ENCODE results near the gene SGK1.
"Not testable (repeated sequence)": the region's sequence is repeated elsewhere in the genome, so short reads cannot be mapped to it uniquely, and the experiment has no call there.

The SGK1 gene

GRCh38 chr6:134326192-134326591 is 8.3 kb upstream of the SGK1 start:
- not testable (repeated sequence) for DNase-seq, ATAC-seq

DNA sequence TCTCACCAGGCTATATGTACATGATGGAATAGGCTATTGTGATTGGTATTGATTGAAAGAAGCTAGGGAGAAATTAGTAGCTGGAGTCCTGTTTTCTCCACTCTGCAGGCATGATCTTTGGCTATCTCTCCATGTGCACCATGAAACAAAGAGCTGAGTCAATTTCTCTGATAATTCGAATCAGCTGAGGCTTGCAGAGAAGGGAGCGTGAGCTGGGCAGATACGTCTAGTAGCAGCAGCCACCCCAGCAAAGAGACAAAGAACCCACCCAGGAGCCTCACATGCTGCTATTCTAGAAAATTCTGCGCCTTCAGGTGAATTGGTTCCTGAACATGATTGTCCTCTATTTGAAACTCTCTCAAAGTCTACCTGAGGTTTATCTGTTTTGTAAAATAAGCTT is 6.9 kb upstream of the SGK1 start:
- no peak for DNase-seq
- ATAC-seq = no peak

GRCh38 chr6:134324141-134324540 is 6.2 kb upstream of the SGK1 start:
- ATAC-seq (no peak), DNase-seq (no peak)

DNA sequence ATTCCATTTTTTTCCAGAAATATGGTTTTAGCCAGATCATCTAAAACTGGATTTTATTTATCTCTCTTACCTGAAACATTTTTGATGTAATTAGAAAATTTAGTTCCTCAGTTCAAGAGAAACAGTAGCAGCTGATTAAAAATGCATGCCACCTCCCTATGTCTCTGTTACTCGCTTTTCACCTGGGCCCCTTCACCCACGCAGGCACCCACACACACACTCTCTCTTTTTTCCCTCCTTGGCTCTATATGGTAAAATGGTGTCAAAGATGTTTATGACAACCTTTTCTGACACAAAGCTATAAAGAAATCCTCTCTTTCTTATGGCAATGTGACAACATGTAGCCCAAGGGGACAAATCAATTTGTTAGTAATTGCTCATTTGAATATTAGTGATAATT is 5.8 kb upstream of the SGK1 start:
- DNase-seq (no peak), ATAC-seq (no peak)

GRCh38 chr6:134323294-134323693 is 5.4 kb upstream of the SGK1 start:
- DNase-seq (no peak), ATAC-seq (no peak)

DNA sequence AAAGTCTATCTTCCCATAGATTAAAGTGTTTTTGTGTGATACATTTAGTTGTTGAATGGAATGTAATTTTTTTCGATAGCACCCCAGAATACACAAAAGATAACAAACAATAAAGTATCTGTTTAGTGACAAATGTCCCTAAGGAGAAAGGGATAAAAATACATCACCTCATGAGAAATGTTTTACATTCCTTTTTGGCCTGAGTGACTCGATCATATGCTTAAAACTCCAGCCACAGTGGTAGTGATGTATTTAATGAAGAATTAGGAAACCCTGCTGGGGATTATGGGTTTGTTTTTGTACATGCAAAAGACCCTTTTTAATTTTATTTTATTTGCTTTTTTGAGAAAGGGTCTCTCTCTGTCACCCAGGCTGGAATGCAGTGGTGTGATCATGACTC is 4.3 kb upstream of the SGK1 start:
- no peak for DNase-seq
- ATAC-seq = no peak

DNA sequence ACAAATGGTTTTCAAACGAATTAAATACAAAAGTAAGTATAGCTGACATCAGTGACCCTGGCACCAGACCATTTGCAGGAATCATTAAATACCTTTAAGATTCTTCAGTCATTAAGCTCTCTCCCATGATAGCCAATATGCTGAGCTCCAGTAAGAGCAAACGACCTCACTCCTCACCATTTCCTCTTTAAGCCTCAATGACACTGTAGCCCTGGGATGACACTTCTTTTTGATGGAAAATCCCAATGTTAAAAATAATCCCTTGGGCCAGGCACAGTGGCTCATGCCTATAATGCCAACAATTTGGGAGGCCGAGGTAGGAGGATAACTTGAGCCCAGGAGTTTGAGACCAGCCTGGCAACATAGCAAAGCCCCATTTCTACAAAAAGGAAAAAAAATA is 3.3 kb upstream of the SGK1 start:
- no peak for DNase-seq

GRCh38 chr6:134319686-134320085 is 1.8 kb upstream of the SGK1 start:
- not testable (repeated sequence) for DNase-seq, ATAC-seq

More for the DNA sequence above, 3.3 kb upstream of the SGK1 start:
- ATAC-seq = no peak

DNA sequence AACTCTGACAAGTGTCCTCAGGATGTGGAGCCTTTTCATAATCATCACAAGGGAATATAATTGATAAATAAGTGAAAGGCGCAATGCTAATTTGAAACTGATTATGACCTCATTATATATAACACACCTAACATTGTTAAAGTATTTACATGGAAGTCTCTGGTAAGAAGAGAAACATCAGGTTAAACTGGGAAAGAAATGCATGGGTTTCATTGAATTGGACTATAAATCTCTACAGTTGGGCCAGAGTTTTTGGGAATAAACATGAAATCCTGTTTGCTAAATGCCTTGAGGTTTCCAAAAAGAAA is 1.0 kb upstream of the SGK1 start:
- ATAC-seq = no peak
- DNase-seq = no peak

- ATAC-seq (no peak), DNase-seq (no peak)
These were observed 493 bp upstream of the SGK1 start for GRCh38 chr6:134318236-134318973.

GRCh38 chr6:134316733-134317431 is 1.0 kb downstream of the SGK1 start:
- DNase-seq (no peak), ATAC-seq (no peak)

DNA sequence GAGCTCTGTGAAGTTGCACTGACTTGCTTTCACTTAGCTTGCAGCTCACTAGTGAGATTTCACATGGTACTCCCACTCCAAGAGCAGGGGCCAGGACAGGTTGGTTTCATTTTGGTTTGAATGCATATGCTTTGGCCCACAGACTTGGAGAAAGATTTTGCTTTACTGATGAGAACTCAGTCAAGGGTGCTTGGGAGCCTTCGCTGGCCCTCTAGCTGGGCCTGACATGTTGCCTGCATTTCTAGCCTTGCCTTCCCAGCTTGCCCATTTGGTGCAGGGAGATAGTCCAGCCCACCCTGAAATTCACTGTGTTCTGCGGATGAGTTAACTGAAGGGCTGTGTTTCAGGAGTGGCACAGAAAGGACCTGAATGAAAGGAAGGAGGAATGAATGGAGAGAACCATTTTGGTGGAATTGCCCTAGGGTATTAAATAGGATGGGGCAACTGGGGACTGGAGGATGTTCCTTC is 1.9 kb downstream of the SGK1 start:
- DNase-seq = no peak

DNA sequence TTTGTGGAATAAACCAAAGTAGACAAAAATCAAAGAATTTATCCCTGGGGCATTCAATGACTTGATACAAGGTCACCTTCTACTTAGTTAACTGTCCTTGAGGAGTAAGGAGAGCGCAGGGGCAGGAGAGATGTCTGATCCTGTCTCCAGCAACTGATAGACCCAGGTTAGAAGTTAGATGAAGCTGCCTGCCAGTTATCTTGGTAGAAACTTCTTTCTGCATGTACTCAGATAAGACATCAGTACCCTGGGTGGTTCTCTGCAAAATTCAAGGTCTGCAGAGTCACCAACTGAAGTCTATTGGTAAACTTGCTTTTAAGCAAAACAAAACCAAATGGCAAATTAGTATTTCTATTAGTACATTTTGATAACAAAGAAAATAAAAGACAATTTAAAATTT is 2.7 kb downstream of the SGK1 start:
- ATAC-seq (no peak), DNase-seq (no peak)

More for the DNA sequence above, 1.9 kb downstream of the SGK1 start:
- ATAC-seq = no peak

DNA sequence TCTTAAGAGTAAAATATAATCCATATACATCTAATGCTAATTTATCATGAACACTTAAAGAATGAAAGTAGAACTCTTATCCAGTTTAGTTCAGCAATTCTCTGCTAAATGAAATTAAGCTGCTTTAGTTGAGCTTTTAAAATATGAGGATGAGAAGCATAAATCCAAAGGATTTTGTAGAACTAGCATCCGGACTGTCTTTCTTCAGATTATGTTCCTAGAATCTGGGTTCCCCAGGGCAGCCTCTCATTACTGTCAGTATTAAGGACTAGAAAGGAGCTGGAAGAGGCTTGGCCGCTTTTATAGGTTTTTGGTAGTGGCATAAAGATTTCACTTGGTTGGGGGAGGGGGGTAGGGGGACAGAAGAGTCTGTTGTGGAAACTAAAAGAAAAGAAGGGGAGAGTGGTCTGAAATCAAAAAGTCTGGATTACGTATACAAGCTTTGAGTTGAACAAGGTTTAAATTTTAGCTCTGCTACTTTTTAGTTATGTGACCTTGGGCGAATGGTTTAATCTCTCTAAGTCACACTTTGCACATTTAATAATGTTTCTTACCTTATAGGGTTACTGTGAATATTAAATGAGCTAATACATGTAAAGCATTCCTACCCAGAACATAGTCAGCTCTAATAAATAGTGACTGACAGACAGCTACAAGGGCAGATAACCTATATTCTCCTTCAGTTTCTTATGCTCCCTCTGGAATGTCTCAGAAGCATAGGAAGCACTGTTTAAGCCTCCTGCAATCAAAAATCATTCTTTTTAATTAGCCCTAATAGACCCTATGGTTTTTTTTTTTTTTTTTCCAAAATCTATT is 3.7 kb downstream of the SGK1 start:
- ATAC-seq (no peak), DNase-seq (no peak)

- ATAC-seq (no peak), DNase-seq (no peak)
These were observed 5.8 kb downstream of the SGK1 start for GRCh38 chr6:134312038-134312660.

- no peak for ATAC-seq
These were observed 7.1 kb downstream of the SGK1 start for GRCh38 chr6:134310817-134311216.

DNA sequence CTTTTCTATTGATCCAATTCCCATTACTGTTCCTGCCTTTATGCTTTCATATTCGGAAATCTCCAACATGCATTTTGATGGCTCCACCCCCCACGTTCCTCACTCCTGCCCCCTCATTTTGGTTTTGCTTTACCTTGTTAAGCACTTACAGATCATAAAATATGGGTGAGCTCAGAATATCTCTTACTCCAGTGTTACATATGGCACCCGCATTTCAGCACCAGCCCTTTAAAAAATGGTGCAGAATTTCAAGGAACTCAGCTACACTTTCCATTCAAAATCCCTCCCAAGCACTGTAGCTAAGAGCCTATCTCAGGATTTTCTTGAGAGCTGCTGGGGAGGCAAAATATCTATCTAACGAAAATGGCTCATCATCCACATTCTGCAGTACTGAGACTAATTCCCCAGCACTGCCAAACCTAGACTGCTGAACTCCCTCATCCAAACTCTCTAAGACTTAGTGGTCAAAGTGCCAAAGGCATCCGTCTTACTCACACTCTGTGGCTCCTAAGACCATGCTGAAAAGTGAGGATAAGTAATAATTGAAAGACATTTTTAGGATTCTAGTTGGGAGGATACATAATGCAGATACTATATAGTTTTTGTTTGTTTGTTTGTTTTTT is 7.8 kb downstream of the SGK1 start:
- ATAC-seq = no peak
- no peak for DNase-seq

More at GRCh38 chr6:134310817-134311216, 7.1 kb downstream of the SGK1 start:
- DNase-seq = no peak

GRCh38 chr6:134309227-134309626 is 8.7 kb downstream of the SGK1 start:
- ATAC-seq (no peak), DNase-seq (no peak)

- DNase-seq (no peak), ATAC-seq (no peak)
These were observed 9.1 kb downstream of the SGK1 start for GRCh38 chr6:134308800-134309199.

DNA sequence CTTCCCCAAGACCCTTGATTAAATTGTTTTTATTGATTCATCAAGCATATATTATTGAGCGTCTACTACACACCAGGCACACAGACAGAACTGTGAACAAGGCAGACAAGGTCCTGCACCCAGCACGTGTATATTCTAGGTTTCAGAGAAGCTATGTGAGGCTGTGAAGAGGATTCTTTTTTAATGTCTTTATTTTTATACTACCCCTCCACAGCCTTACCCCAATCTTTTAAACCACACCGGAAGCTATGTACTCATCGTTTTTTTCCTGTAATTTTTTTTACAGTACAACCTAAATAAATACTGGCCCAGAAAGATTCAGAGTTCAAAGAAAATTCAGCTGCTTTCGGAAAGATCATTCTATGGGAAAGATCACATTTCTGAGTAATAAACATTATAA is 10.0 kb downstream of the SGK1 start:
- ATAC-seq = no peak

GRCh38 chr6:134307075-134307474 is 10.8 kb downstream of the SGK1 start:
- ATAC-seq (no peak), DNase-seq (no peak)

More for the DNA sequence above, 10.0 kb downstream of the SGK1 start:
- DNase-seq = no peak

DNA sequence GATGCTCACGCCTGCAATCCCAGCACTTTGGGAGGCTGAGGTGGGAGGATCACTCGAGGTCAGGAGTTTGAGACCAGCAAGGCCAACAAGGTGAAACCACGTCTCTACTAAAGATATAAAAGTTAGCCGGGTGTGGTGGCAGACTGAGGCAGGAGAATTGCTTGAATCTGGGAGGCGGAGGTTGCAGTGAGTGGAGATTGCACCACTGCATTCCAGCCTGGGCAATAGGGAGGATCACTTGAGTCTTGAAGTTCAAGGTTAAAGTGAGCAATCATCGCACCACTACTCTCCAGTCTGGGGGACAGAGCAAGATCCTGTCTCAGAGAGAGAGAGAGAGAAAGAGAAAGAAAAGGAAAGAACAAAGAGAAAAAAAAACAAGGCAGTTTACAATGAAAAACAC is 13.5 kb downstream of the SGK1 start:
- not testable (repeated sequence) for ATAC-seq, DNase-seq
